GM18508 (cell line): ENCODE results near the gene RINT1.
"Not testable (repeated sequence)": the region's sequence is repeated elsewhere in the genome, so short reads cannot be mapped to it uniquely, and the experiment has no call there.

Experiments
- ATAC-seq: cut with Tn5 transposase; IDR thresholded peaks from one replicate; pipeline ENCODE4 v1.9.1; 2021; ENCODE audit warnings: moderate number of reproducible peaks; ENCODE audit not compliant: insufficient read depth, unreplicated experiment

Gene RINT1

DNA sequence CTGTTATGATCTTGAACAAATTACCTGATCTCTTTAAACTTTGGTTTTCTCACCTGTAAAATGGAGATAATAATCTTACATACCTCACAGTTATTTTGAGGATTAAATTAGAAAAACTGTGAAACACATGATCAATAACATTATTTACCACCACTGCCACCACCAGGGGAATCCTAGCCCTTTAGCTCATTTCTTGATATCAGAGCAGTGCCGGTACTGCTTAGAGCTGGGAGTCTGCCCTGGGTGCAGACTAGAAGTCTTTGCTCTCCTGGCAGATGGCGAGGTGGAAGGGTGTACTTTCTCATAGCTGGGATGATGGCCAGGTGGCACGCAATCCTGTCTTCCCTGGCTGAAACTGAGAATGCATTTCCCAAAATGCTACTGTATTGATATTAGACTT, 62.0 kb downstream of the RINT1 start:
- ATAC-seq = no peak

- ATAC-seq = no peak
Observed at GRCh38 chr7:105596866-105597265, 64.9 kb downstream of the RINT1 start.

- not testable (repeated sequence) for ATAC-seq
Observed at GRCh38 chr7:105599080-105599479, 67.1 kb downstream of the RINT1 start.

DNA sequence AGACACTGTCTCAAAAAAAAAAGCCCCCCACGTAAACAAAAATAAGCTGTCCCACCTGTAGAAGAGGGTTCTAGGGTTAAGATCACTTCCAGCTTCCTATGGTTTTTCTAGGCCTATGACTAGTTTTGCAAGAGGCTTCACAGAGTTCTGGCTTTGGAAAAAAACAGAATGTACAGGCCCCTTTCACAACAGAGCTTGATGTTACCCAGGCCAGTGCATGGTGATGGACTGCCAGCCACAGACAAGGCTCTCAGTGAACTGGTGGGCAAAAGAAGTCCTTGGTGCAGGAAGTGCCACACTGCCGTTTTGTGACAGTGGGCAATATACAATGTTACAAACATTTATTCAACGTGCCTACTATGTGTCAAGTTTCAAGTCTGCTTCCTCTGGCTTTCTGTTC, 67.5 kb downstream of the RINT1 start:
- ATAC-seq = no peak

- ATAC-seq = no peak
Observed at GRCh38 chr7:105600720-105601550, 68.9 kb downstream of the RINT1 start.

- no peak for ATAC-seq
Observed at GRCh38 chr7:105602325-105603305, 70.6 kb downstream of the RINT1 start.

DNA sequence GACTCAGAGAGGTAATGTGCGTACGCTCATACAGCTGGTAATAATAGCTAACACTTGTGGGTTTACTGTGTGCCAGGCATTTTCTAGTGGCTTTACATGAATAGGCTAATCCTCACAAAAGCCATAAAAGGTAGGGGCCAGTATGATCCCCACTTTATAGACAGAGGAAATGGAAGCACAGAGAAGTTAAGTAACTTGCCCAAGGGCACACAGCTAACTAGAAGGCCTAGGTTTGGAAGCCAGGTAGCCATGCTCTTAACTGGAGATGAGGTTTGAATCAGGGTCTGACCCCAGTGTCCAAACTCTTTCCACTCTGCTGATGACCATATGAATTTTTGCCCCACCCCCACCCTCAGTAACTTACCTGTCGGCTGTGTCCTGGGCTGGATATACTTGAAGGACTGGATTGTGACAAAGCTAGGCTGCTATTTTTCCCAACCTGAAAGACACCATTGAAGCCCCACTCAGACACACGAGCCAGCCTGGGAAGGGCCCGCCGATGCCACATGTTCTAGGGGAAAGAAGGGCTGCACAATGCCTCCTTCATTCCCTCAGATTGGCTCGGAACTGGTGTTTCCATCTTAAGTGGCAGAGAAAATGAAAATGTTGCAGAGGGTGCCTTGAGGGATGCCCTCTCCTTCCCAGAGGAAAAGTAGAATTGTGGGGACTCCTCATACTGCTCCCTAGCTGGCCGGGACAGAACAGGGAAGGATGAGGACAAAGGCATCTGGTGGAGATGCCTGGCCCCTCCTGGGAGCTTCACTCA, 78.3 kb downstream of the RINT1 start:
- ATAC-seq = no peak

GRCh38 chr7:105611856-105612775, 80.1 kb downstream of the RINT1 start:
- no peak for ATAC-seq

- no peak for ATAC-seq
Observed at GRCh38 chr7:105612806-105613205, 80.8 kb downstream of the RINT1 start.

DNA sequence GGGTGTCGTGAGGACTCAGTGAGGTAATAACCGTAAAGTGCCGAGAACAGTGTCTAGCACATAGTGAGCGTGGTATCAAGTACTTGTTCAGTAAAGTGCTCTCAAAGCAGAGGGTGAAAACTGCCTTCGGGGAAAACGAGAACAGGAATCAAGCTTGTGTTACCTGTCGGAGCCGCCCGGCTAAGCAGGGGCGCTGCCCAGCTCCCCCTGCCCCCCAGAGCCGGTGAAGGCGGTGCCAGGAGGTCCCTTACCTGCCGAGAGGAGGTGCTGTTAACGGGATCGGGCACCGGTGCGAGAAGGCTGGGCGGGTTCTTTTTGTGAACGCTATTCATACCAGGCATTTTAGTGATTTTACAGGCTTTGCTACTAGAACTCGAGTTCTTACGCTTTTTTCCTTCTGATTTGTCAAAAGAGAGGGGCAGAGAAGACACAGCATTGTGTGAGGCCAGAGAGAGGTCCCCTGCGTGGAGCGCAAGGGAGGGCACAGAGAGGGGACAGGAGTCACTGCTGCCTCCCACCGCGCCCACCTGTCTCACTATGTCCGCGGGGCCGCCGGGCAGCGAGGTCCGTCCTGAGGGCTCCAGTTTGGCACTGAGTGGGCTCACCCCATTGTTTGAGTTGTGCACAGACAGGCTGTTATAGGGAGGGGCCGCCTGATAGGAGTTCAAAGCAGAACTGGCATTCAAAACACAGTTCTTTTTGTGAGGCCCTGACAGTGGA, 81.8 kb downstream of the RINT1 start:
- no peak for ATAC-seq

DNA sequence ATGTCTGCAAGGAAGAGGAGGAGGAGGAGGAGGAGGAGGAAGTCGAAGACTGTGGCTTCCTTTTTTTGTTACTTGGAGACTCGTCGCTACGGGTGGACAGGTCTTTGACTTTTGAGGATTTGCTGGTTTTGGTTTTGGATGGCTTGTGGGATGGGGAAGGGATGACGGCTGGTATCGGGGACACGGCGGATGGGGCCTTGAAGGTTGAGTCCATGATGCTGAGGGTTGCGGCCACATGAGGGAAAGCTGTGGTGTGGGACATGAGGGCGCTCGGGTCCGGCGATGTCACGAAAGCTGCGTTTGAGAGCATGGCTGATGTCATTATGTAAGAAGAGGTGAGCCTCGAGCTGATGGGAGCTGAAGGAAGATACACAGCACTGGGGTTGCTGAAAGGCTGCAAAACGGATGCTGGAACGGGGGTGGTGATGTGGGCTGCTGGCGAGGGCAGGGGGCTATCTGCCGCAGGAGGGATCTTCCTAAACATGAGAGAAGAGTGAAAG, 82.4 kb downstream of the RINT1 start:
- no peak for ATAC-seq
